ENCODE measurements around the gene AGAP2. TPM values are rescaled to one million over a fixed set of nuclear protein-coding genes. Genes with fewer than 3 reads are reported as not detected.

Gene AGAP2
- total and polyA plus RNA-seq, 8 donors: 0.24 to 3.0 (median 0.79) TPM

DNA sequence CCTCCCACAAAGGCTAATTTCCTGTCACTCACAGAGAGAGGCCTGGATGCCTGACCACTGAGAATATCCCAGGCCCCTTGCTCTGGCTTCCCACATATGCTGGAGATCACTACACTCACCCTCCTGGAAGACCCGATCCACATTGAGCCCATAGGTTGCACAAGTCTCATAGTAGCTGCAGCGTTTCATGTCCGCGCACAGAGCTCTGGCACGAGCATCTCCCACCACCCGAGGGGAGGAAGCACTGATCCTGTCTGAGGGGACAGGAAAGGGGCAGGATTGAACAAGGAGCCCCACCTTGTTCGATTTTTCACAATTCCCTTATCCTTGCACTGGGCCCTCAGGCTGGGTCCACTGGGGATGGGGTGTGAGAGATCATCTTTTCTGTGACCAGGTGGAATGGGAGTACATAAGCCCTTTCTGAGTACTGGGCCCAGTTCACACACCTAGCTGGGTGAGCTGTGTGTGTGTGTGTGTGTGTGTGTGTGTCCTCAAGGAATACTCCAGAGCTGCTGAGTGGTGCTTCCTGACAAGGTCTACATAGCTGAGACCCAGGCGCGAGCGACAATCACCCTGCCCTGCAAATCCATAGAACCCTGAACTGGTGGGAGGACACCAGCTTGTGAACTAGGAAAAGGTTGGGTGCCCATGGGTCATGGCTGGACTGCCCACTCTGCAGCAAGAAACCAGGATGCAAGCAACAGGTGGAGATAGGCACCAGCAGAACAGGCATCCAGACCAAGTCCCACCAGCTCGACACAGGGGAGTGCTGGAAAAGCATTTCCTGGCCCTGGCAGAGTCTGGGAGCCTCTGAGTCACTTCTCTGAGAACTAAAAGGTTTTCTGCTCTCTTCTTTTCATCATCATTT is 5.6 kb downstream of the AGAP2 start:
- intact Hi-C loops (cut with DNase I): no loop called here

DNA sequence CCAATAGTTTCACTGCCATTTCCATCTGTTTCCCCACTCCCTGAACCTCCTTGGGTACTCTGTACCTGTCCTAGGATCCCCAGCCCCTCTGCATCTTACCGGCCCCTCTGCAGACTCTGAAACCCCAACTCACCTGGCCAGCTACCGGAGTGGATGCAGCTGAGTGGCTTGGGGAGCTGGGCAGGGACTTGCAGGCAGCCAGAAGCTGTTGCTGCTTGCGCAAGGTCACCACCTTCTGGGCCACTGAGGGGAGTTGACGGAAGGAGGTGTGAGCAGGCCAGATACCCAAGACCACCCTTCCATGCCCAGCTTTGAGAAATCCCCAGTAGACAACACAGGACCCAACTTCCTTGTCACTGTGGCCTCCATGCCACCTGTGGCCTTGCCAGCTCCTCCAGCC is 6.3 kb downstream of the AGAP2 start:
- 75 to 80% methylated on average over 4 of the region's 4 CpGs for WGBS, 2 donors
- no peak for TF ChIP-seq CTCF (IDR thresholded peaks at IDR 0.05)

More for the DNA sequence above, 5.6 kb downstream of the AGAP2 start:
- 73 to 84% methylated on average over 11 of the region's 11 CpGs for WGBS, 2 donors
- ATAC-seq (no peak), DNase-seq (no peak), FAIRE-seq (no peak)
- H3K9me3 ChIP-seq: no peaks in the 10 kb centered on the region
- H3K4me1 ChIP-seq: peaks cover 7 to 13% (median 12%) of the 10 kb centered on the region in 3 donors
- H3K27ac ChIP-seq: no peak overlapping the region
- H3K36me3 ChIP-seq: no peaks in the 10 kb centered on the region
- peaks cover 0 to 12% (median 0%) of the 10 kb centered on the region in 4 donors for H3K27me3 ChIP-seq
- no peak for TF ChIP-seq CTCF (IDR thresholded peaks at IDR 0.05)
- no peak overlapping the region for H3K4me3 ChIP-seq

GRCh38 chr12:57731411-57732080 is 7.0 kb downstream of the AGAP2 start:
- Histone ChIP-seq H3K27ac (no peak overlapping the region), H3K9me3 (no peaks in the 10 kb centered on the region), H3K36me3 (no peaks in the 10 kb centered on the region), H3K4me1 (peaks cover 0 to 5% (median 0%) of the 10 kb centered on the region in 3 donors), H3K27me3 (peaks cover 0 to 6% (median 0%) of the 10 kb centered on the region in 4 donors), H3K4me3 (no peak overlapping the region)
- WGBS, 2 donors: 70 to 75% methylated on average over 19 of the region's 19 CpGs
- DNase-seq (no peak), ATAC-seq (no peak), FAIRE-seq (no peak)
- TF ChIP-seq CTCF (IDR thresholded peaks at IDR 0.05): no peak
- intact Hi-C loops (cut with DNase I): no loop called here

More for the DNA sequence above, 6.3 kb downstream of the AGAP2 start:
- intact Hi-C loops (cut with DNase I): no loop called here
- FAIRE-seq (no peak), ATAC-seq (no peak), DNase-seq (no peak)
- H3K4me3 ChIP-seq: no peak overlapping the region
- H3K36me3 ChIP-seq: no peaks in the 10 kb centered on the region
- no peak overlapping the region for H3K27ac ChIP-seq
- H3K9me3 ChIP-seq: no peaks in the 10 kb centered on the region
- H3K27me3 ChIP-seq: peaks cover 0 to 12% (median 0%) of the 10 kb centered on the region in 4 donors
- H3K4me1 ChIP-seq: peaks cover under 1 to 8% (median 6%) of the 10 kb centered on the region in 3 donors

DNA sequence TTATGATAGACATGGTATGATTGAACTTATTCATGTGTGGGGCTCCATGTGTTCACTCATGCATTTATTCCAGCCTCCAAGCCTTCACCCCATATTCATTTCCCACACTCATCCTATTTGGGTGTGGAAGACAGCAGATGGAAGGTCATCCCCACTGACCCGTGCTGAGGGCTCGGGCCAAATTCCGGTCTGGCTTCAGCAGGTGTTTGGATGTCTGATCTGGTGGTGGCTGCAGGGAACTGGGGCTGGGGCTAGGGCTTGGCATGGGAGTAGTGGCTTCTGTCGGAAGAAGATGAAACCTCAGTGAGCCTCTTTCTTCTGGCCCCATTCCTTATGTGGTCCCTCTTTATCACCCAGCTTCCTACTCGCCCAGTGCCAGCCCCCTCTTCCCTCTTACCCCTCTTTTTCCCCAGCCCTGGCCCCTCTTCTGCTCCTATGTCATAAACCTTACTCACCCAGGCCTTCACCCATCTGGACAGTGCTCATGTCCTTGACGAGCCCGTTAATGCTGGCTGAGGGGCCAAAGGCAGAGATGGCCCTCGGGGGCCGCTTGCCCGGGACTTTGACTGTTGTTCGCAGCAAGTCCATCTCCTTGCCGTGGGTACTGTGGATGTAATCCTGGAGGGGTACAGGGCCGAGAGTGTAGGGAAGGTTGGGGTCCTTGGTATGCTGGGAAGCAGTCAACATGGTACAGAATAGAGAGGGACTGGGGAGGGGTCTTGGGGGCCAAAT is 8.0 kb downstream of the AGAP2 start:
- FAIRE-seq (no peak), DNase-seq (no peak), ATAC-seq (no peak)
- Histone ChIP-seq H3K9me3 (no peaks in the 10 kb centered on the region), H3K4me1 (no peaks in the 10 kb centered on the region), H3K27ac (no peak overlapping the region), H3K36me3 (no peaks in the 10 kb centered on the region), H3K27me3 (peaks cover 0 to 4% (median 0%) of the 10 kb centered on the region in 4 donors), H3K4me3 (no peak overlapping the region)
- intact Hi-C loops (cut with DNase I): no loop called here
- TF ChIP-seq CTCF (IDR thresholded peaks at IDR 0.05): no peak
- 72 to 83% methylated on average over 13 of the region's 13 CpGs for WGBS, 2 donors
